ENCODE data around the gene ADAMTS7. TPM values are rescaled to one million over a fixed set of nuclear protein-coding genes. Genes with fewer than 3 reads are reported as not detected.
A peak's percentile ranks its signal among the peaks of the same experiment; 100 is the strongest.

The ADAMTS7 gene
- total RNA-seq, 1 donor, result 34.0 TPM

GRCh38 chr15:78709263-78709882 is 101.9 kb downstream of the ADAMTS7 start:
- Histone ChIP-seq H3K4me1 (ENCODE audit: insufficient read depth, low read length) (no peaks in the 10 kb centered on the region), H4K20me1 (ENCODE audit: insufficient read depth, low read length) (no peaks in the 10 kb centered on the region), H2AFZ (ENCODE audit: low read length) (peak overlapping the region; percentile 71), H3K36me3 (ENCODE audit: insufficient read depth, low read length) (no peaks in the 10 kb centered on the region), H3K4me2 (ENCODE audit: insufficient read depth, low read length) (peak overlapping the region; percentile 54), H3K79me2 (ENCODE audit: insufficient read depth, low read length) (no peaks in the 10 kb centered on the region), H3K27me3 (ENCODE audit: insufficient read depth, low read length) (peaks cover 24% of the 10 kb centered on the region), H3K4me3 (ENCODE audit: insufficient read depth, low read length) (peak overlapping the region; percentile 46), H3K9me3 (ENCODE audit: low read depth, low read length) (no peaks in the 10 kb centered on the region), H3K27ac (ENCODE audit: low read depth, low read length) (no peak overlapping the region)
- TF ChIP-seq CTCF (IDR thresholded peaks at IDR 0.05; ENCODE audit: extremely low read depth, low read depth, low read length), result peak; percentile 82
- peak; percentile 65 for DNase-seq (ENCODE audit: insufficient read length, low spot score, missing footprints)

Small RNAs within 50 kb of the gene (small RNA-seq; reads per million reads assigned to genes)
- gene AC022748.3, result not detected

Other genes with a start within 250 kb of the ADAMTS7 start
- 0.29 and 0.36 TPM in 2 replicates for gene CHRNA5, start 245.9 kb downstream of the ADAMTS7 start, total RNA-seq
- gene CHRNA3, start 190.5 kb downstream of the ADAMTS7 start, total RNA-seq, result not detected in 2 replicates
- not detected in 2 replicates for gene CHRNB4, start 170.3 kb downstream of the ADAMTS7 start, total RNA-seq
- gene MORF4L1, start 61.4 kb upstream of the ADAMTS7 start, total RNA-seq, result 446 and 456 TPM in 2 replicates
- gene CTSH, start 133.6 kb upstream of the ADAMTS7 start, total RNA-seq, result 4.7 and 8.8 TPM in 2 replicates

Measured in osteoblast (primary cell).